PFSK-1 (cell line): ENCODE results near the gene LRRC14B.

ENCODE experiments used
- FOXP2 ChIP-seq: optimal IDR thresholded peaks from 2 replicates; pipeline ENCODE3; 2011; ENCODE audit warnings: borderline replicate concordance, control low read depth, inconsistent platforms; ENCODE audit not compliant: insufficient read depth; ENCODE audit errors: extremely low read length, extremely low read depth
- POLR2AphosphoS5 ChIP-seq: IDR thresholded peaks from 2 replicates; pipeline ENCODE4 v1.6.1; 2012; ENCODE audit warnings: low read depth, mild to moderate bottlenecking, control low read depth, low read length, moderate library complexity
- SIN3A ChIP-seq: IDR thresholded peaks from 2 replicates; pipeline ENCODE4 v1.6.1; 2012; ENCODE audit warnings: mild to moderate bottlenecking, low read length, moderate library complexity, borderline replicate concordance; ENCODE audit not compliant: insufficient read depth
- TAF1 ChIP-seq: IDR thresholded peaks from 2 replicates; pipeline ENCODE4 v1.6.1; 2012; ENCODE audit warnings: low read length, control low read depth, borderline replicate concordance; ENCODE audit not compliant: insufficient read depth
- TF ChIP-seq, protein P1 (sequence below), 2 experiments: IDR thresholded peaks; 2 replicates each; pipeline versions ENCODE4 v1.6.1 to v1.8.0; 2011 to 2012; ENCODE audit warnings: low read depth in 2 of 2, low read length in 2 of 2, control low read depth in 1 of 2, inconsistent platforms in 1 of 2, mild to moderate bottlenecking in 1 of 2, moderate library complexity in 1 of 2; ENCODE audit not compliant: insufficient read depth in 1 of 2

The LRRC14B gene

DNA sequence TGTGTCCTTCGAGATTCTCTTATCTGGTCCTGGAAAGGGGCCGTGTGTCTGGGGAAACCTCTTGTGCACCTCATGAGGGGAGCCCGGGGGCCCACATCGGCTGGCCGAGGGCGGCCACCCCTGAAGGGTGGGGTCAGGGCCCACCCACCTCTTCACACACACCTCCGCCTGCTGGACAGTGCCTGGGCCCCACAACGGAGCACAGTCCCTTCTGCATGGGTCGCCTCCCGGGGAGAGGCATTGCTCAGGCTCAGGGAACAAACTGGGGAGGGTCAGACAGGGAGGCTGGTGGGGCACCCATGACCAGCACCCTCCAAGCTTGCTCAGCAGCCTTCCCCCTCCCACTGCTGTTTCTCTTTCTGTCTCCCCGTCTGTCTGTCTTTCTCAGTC is 1.3 kb upstream of the LRRC14B start:
- TF ChIP-seq SIN3A (no peak), TAF1 (no peak), FOXP2 (no peak), POLR2AphosphoS5 (no peak)
- TF ChIP-seq, protein P1, sequence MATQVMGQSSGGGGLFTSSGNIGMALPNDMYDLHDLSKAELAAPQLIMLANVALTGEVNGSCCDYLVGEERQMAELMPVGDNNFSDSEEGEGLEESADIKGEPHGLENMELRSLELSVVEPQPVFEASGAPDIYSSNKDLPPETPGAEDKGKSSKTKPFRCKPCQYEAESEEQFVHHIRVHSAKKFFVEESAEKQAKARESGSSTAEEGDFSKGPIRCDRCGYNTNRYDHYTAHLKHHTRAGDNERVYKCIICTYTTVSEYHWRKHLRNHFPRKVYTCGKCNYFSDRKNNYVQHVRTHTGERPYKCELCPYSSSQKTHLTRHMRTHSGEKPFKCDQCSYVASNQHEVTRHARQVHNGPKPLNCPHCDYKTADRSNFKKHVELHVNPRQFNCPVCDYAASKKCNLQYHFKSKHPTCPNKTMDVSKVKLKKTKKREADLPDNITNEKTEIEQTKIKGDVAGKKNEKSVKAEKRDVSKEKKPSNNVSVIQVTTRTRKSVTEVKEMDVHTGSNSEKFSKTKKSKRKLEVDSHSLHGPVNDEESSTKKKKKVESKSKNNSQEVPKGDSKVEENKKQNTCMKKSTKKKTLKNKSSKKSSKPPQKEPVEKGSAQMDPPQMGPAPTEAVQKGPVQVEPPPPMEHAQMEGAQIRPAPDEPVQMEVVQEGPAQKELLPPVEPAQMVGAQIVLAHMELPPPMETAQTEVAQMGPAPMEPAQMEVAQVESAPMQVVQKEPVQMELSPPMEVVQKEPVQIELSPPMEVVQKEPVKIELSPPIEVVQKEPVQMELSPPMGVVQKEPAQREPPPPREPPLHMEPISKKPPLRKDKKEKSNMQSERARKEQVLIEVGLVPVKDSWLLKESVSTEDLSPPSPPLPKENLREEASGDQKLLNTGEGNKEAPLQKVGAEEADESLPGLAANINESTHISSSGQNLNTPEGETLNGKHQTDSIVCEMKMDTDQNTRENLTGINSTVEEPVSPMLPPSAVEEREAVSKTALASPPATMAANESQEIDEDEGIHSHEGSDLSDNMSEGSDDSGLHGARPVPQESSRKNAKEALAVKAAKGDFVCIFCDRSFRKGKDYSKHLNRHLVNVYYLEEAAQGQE (IDR thresholded peaks at IDR 0.05; ENCODE audit: insufficient read depth in 1 of 2, low read depth in 2 of 2, low read length in 2 of 2) = no peak

DNA sequence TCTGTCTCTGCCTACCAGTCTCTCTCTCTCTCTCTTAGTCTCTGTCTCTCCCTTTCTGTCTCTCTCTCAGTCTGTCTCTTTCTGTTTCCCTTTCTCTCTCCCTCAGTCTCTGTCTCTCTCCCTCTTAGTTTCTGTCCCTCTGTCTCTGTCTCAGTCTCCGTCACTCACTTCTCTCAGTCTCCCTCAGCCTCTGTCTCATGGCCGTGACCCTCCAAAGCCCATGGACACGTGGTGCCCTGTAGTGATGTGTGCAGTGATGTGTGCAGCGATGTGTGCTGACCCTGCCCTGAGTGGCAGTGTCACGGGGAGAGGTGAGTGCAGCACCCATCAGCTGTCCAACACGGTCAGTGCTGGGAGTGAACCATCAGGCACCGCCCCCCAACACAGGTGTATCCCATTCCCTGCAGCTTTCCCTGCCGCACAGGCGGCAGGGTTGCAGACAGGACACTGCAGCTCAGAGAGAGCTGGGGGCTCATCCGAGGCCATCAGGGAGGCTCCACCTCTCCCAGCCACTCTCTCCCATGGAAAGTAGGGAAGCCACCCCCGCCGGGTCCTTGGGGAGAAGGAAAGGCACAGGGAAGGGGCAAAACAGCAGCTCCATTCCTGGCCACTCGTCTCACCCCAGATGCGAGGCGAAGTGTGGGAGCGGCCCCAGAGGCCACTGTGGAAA is 794 bp upstream of the LRRC14B start:
- TF ChIP-seq SIN3A = no peak
- no peak for TF ChIP-seq FOXP2
- TF ChIP-seq TAF1 = no peak
- TF ChIP-seq, protein P1 (IDR thresholded peaks at IDR 0.05; ENCODE audit: insufficient read depth in 1 of 2, low read depth in 2 of 2, low read length in 2 of 2) = no peak
- no peak for TF ChIP-seq POLR2AphosphoS5

DNA sequence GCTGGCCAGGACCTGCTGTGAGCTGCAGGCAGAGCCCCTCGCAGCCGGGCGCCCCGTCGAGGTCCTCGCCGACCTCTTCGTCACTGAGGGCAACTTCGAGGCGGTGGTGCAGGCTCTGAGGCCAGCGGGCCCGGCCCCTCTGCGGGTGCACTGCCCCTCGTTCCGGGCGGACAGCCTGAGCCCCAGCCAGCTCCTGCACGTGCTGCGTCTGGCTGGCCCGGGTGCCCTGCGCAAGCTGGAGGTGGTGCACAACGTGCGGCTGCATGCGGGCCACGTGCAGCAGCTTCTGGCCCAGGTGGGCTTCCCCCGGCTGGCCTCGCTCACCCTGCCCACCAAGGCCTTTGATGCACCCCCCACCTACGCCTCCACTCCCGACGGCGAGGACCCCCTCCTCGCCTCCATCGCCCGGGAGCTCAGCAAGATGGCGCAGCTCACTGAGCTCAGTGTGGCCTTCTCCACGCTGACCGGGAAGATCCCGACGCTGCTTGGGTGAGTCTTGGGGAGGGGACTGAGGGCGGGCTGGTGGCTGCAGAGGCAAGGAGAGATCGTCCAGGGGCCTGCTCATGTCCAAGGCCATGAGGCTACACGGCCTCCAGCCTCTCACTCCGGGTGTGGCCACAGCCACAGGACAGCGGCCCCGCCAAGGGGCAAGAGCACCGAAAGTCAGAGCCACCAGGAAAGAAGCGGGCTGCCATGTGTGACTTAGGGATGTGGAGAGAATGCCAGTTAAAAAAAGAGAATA is 825 bp downstream of the LRRC14B start:
- no peak for TF ChIP-seq FOXP2
- TF ChIP-seq SIN3A = no peak
- TF ChIP-seq, protein P1 (IDR thresholded peaks at IDR 0.05; ENCODE audit: insufficient read depth in 1 of 2, low read depth in 2 of 2, low read length in 2 of 2) = no peak
- TF ChIP-seq POLR2AphosphoS5 = no peak
- TF ChIP-seq TAF1 = no peak

DNA sequence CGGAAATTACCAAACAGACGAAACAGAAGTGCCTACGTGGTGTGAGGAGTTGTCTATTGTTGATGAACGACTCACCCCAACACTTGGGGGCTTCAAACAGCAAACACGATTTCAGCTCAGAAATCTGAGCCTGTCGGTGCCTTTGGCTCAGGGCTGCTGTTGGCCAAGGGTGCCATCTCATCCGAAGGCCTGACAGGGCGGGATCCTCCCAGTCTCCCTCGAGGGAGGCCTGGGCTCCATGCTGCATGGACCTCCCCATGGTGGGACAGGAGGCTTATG is 1.3 kb downstream of the LRRC14B start:
- TF ChIP-seq, protein P1 (IDR thresholded peaks at IDR 0.05; ENCODE audit: insufficient read depth in 1 of 2, low read depth in 2 of 2, low read length in 2 of 2) = no peak
- TF ChIP-seq TAF1 = no peak
- no peak for TF ChIP-seq SIN3A
- no peak for TF ChIP-seq POLR2AphosphoS5
- TF ChIP-seq FOXP2 = no peak
